Measurements from ENCODE around the gene FAF2.
"Not testable (repeated sequence)": the region's sequence is repeated elsewhere in the genome, so short reads cannot be mapped to it uniquely, and the experiment has no call there.

The FAF2 gene

DNA sequence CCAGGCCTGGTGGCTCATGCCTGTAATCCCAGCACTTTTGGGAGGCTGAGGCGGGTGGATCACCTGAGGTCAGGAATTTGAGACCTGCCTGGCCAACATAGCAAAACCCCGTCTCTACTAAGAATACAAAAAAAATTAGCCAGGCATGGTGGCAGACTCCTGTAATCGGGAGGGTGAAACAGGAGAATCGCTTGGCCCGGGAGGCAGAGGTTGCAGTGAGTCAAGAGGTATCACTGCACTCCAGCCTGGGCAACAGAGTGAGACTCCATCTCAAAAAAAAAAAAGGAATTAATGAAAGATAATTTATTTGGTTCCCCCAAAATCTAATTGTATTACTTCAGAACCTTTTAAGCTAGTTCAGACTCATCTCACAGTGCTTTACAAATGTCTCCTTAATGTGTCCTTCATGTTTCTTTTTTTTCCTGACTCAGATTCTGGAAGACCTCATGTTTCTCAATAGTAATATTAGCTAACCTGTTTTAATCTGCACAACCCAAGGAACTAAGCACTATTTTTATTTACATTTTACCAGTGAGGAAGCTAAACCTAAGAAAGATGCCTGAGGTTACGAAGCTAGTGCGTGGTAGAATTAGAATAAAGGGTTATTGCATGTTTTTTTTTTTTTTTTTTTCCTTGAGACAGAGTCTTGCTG, 15.1 kb downstream of the FAF2 start:
- no peak for DNase-seq

- no peak for DNase-seq
Observed at GRCh38 chr5:176466245-176466871, 18.2 kb downstream of the FAF2 start.

DNA sequence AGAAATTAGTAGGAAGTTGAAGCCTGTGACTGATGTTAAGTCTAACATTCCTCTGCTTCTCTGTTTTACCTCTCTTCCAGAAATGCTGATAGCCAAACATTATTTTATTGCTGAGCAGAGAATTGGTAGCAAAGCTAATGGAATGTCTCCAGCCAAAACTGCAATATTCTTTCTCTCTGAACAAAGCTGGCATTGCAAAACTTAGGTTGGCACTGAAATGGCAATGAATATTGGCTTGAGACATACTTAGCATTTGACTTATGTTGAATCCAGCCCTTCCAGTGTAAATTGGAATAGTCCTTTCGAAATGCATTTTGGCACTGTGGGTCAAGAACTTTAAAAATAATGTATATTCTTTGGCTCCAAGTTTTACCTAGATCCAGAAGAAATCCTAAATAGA, 21.1 kb downstream of the FAF2 start:
- DNase-seq: no peak

GRCh38 chr5:176470539-176470938, 22.4 kb downstream of the FAF2 start:
- no peak for DNase-seq

DNA sequence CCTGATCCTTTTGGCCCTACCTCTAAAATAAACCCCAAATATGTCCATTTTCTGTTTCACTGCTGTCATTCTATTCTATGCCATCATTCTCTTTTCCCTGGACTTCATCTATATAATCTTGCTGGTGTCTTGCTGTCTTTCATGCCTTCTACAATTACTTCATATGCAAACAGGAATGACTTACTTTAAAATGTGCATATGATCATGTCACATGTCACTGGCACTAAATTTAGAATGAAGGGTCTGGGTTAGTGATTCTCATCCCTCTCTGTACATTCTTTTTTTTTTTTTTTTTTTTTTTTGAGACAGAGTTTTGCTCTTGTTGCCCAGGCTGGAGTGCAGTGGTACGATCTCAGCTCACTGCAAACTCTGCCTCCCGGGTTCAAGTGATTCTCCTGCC, 22.9 kb downstream of the FAF2 start:
- DNase-seq: no peak

DNA sequence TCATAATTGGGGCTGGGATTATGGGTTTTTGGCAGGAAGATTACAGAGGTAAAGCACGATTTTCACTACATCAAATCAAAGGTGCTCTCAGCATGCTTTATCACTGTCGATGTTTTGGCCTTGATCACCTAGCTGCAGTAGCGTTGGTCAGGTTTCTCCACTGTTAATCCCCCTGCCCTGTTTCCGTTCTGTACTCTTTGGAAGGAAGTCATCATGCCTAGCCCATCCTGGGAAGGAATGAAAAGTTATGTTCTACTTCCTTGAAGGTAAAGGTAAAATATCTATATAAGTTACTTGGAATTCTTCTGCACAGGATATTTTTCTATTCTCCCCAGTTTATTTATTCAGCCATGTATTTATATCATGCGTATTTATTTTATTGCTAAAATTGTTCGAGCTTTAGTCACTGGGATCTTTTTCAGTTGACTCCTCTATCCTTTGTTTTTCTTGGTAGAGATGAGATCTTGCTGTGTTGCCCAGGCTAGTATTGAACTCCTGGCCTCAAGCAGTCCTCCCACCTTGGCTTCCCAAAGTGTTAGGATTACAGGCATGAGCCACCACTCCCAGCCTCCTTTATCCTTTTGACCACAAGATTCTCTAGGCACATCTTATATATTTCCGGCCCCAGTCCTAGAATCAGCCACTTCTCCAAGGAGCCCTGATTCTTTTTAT, 25.3 kb downstream of the FAF2 start:
- no peak for DNase-seq

GRCh38 chr5:176474476-176474875, 26.3 kb downstream of the FAF2 start:
- DNase-seq: peak; percentile 30

GRCh38 chr5:176481711-176482110, 33.5 kb downstream of the FAF2 start:
- DNase-seq: no peak

GRCh38 chr5:176485176-176485575, 37.0 kb downstream of the FAF2 start:
- peak; percentile 65 for DNase-seq

GRCh38 chr5:176486189-176486757, 38.1 kb downstream of the FAF2 start:
- no peak for DNase-seq

- DNase-seq: not testable (repeated sequence)
Observed at GRCh38 chr5:176487160-176487559, 39.0 kb downstream of the FAF2 start.

DNA sequence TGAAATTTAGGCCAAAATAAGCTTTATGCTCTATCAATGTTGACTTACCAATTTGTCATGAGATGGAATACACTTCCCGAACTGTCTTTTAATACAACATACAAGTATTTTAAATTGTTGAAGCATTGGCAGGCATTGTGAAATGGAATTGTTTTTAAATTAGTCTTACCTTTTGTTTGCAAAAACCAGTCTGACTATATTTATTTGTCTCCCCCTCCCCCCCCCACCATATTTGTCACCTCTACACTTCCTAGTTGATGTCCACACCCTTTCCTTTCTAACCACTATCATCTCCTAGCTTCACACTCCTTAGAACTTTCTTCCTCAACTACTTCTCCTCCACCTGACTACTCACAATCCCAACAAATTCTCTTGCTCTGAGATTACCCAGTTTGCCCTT, 40.9 kb downstream of the FAF2 start:
- no peak for DNase-seq

DNA sequence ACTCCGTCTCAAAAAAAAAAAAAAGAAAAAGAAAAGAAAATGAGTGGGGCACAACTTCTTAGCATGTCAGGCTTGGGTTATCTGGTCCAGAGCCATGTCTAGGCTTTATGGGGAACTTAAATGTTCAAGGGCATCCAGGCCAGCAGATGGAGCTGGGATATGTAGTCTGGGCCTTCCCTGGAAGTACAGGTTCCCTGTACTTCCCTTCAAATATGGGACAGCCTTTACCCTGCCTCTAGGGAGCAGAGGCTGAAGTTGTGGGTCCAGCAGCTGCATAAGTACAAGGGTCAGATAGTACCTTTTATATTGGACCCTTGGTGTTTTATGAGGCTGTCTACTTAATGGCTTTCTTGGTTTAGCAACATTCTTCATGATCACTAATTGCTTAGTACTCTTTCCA, 42.1 kb downstream of the FAF2 start:
- no peak for DNase-seq

- no peak for DNase-seq
Observed at GRCh38 chr5:176491101-176491502, 42.9 kb downstream of the FAF2 start.

DNA sequence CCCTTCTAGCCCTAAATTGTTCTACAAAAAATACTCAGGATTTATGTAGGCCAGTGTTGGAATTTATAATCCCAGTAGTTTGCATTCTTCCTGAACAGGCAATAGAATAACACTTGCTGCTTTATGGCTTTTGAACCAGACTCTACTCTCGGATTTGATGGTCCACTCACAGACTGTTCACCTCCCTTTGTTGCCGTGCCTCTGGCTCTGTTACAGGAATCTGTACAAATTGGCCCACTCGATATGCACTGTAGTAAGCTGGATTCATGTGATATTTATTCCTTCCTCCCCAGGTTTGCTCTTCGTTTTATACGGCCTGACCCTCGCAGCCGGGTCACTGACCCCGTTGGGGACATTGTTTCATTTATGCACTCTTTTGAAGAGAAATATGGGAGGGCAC, 43.7 kb downstream of the FAF2 start:
- DNase-seq: no peak

- no peak for DNase-seq
Observed at GRCh38 chr5:176492431-176492830, 44.2 kb downstream of the FAF2 start.

DNA sequence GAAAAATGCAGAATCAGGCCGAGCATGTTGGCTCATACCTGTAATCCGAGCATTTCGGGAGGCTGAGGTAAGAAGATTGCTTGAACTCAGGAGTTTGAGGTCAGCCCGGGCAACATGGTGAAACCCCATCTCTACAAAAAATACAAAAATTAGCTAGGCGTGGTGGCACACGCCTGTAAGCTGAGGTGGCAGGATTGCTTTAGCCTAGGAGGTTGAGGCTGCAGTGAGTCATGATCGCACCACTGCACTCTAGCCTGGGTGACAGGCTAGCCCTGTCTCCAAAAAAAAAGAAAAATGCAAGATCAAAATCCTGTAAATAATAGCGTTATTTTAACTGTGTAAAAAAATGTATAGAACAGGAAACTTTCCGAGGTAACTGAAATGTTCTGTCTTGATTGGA, 49.7 kb downstream of the FAF2 start:
- DNase-seq: no peak

GRCh38 chr5:176499273-176499672, 51.1 kb downstream of the FAF2 start:
- DNase-seq: no peak

DNA sequence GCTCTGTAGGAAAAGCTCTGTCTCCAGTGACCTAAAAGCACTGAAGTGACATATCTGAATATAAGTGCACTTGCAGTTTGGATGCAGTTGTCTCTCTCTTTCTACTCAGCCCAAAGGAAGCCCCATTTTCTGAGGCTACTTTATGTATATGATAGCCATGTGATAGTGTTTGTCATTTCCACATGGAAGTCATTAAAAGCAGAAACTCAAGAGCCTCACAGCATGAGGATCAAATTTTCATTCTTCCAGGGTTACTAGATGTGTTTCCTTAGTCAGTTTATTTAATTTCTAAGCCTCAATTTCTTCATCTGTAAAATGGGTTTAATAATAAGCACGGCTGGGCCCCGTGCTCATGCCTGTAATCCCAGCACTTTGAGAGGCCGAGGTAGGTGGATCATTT, 52.3 kb downstream of the FAF2 start:
- DNase-seq: no peak

GRCh38 chr5:176501333-176501732, 53.1 kb downstream of the FAF2 start:
- no peak for DNase-seq

DNA sequence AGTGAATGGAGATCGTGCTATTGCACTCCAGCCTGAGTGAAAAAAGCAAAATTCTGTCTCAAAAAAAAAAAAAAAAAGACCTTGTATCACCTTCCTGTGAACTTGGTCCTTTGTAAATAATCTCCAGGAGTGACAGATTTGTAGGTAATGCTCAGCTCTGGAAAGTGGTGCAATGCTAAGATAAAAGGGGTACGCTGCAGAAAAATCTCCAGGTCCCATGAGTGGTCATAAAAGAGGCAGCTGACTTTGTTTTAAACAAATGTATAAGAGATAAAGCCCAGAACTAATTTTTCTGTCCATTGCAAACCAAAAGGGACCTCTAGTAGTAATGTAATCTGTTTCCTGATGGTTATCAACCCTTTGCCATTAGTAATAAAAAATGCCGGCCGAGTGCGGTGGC, 55.3 kb downstream of the FAF2 start:
- no peak for DNase-seq

GRCh38 chr5:176507911-176508310, 59.7 kb downstream of the FAF2 start:
- no peak for DNase-seq

- DNase-seq: no peak
Observed at GRCh38 chr5:176508603-176509002, 60.4 kb downstream of the FAF2 start.

- no peak for DNase-seq
Observed at GRCh38 chr5:176513788-176514187, 65.6 kb downstream of the FAF2 start.

All from hematopoietic multipotent progenitor cell treated with erythropoietin and hydrocortisone succinate and interleukin-3 and kit ligand, for 8 days (in vitro differentiated cells).